Heart right ventricle (tissue), 16 donors: Measurements from ENCODE around the gene MAPK6. TPM values are rescaled to one million over a fixed set of nuclear protein-coding genes. Genes with fewer than 3 reads are reported as not detected.
A peak's percentile ranks its signal among the peaks of the same experiment; 100 is the strongest.
"Not testable (repeated sequence)": the region's sequence is repeated elsewhere in the genome, so short reads cannot be mapped to it uniquely, and the experiment has no call there.

ENCODE experiments used
- ATAC-seq, 8 donors: fragments of 200-7000 bp; cut with Tn5 transposase; one replicate each; pipeline ENCODE4 v1.9.1; 2020; ENCODE audit warnings: mild to moderate bottlenecking in 8 of 8, moderate library complexity in 8 of 8, moderate number of reproducible peaks in 1 of 8
- DNase-seq, 2 donors: peaks; one replicate each; pipeline ENCODE4 v3.0.0-alpha.2; 2020
- H3K27ac ChIP-seq, 10 donors: fragments of 200-600 bp; sonication (generic) in 2 of 10; one replicate each; pipeline versions ENCODE4 v1.5.0 to v1.8.0; 2020 to 2022; ENCODE audit warnings: mild to moderate bottlenecking in 3 of 10
- H3K27me3 ChIP-seq, 7 donors: fragments of 200-600 bp; one replicate each; pipeline ENCODE4 v1.8.0; 2021 to 2022; ENCODE audit warnings: mild to moderate bottlenecking in 2 of 7
- H3K36me3 ChIP-seq, 9 donors: fragments of 200-600 bp; sonication (generic) in 1 of 9; one replicate each; pipeline versions ENCODE4 v1.5.0 to v1.8.0; 2020 to 2022; ENCODE audit warnings: mild to moderate bottlenecking in 2 of 9
- H3K4me1 ChIP-seq, 9 donors: fragments of 200-600 bp; sonication (generic) in 1 of 9; one replicate each; pipeline versions ENCODE4 v1.5.0 to v1.8.0; 2020 to 2022; ENCODE audit warnings: mild to moderate bottlenecking in 4 of 9
- H3K4me3 ChIP-seq, 10 donors: fragments of 200-600 bp; sonication (generic) in 2 of 10; one replicate each; pipeline versions ENCODE4 v1.5.0 to v1.8.0; 2020 to 2022; ENCODE audit warnings: mild to moderate bottlenecking in 7 of 10, moderate library complexity in 2 of 10
- H3K9me3 ChIP-seq, 11 donors: fragments of 200-600 bp in 10 of 11; sonication (generic) in 2 of 11; one replicate each; pipeline versions ENCODE4 v1.5.0 to v1.8.0; 2013 to 2022; ENCODE audit warnings: mild to moderate bottlenecking in 2 of 11, control low read depth in 1 of 11, moderate library complexity in 1 of 11
- CTCF ChIP-seq, 9 donors: fragments of 200-600 bp; sonication (generic) in 2 of 9; IDR thresholded peaks; one replicate each; pipeline versions ENCODE4 v1.5.0 to v1.8.0; 2021 to 2022; ENCODE audit warnings: antibody characterized with exemption in 9 of 9, mild to moderate bottlenecking in 5 of 9, moderate library complexity in 1 of 9
- WGBS, 2 donors: extraction: QIAGEN DNeasy Blood & Tissue Kit; methylation state at CpG; one replicate each; pipeline ENCODE4 v1.1.7; 2013; ENCODE audit warnings: inconsistent platforms in 1 of 2; 5-methylcytosine and 5-hydroxymethylcytosine counted together
- intact Hi-C, 10 donors: fragments of 100-400 bp; cut with DNase I; formaldehyde crosslinking; loops; one replicate each; pipeline versions ENCODE4 v1.11.1 to v1.14.2; 2022
- polyA plus RNA-seq, 2 donors: library from polyadenylated mRNA; stranded (reverse); fragments of 200-250 nt; gene quantifications; one replicate each; pipeline ENCODE4 v1.2.3, GENCODE V29; 2013
- total RNA-seq, 10 donors: library from RNA; stranded (reverse); fragmentation: NEBNext Ultra II Directional in 3 of 10; extraction: Animal tissue kit (Norgen Biotek cat#: 25700) in 3 of 10; gene quantifications; one replicate each; pipeline versions ENCODE4 v1.2.1 to v1.2.4, GENCODE V29; 2021 to 2023
- donor health status: Arrhythmogenic right ventricular cardiomyopathy.
- donor health status: ischemic (EF 13 %, LVEDD 7.1; RV severe dilation, severe dysfunction).
- donor health status: healthy with polysubstance abuse.
- donor health status: DM: no; HTN: yes; CAD: no.
- donor health status: DM: no; HTN: no; CAD: no.
- donor health status: ischemic (EF 25% LVEDD 6.9; RV normal size, moderate dysfunction).
- donor health status: ischemic (EF 25% LVEDD 5.7; RV mildly dilated, moderate dysfunction).
- donor health status: healthy.
- donor health status: DM: yes; HTN: yes; CAD: no.
- donor health status: Ischemic cardiomyopathy.
- donor health status: ischemic (EF 35%, LVEDD 5.7; RV mildly dilated, moderate dysfunction).
- donor health status: nonischemic (EF 11% LVEDD 7.7; RV severe dilation, severe dysfunction).
- donor health status: DM: yes; HTN: yes; CAD: no.
- donor health status: PGD.
- donor health status: ischemic (EF 29% LVEDD 5.4; RV normal size, mild dysfunction).
- donor health status: nonischemic (EF 23%, LVEDD 6.1; RV moderate dilation, normal function).

Gene MAPK6
- total and polyA plus RNA-seq, 12 donors = 4.2 to 21.8 (median 17.9) TPM

GRCh38 chr15:52002351-52002750 is 16.7 kb upstream of the MAPK6 start:
- DNase-seq (no peak), ATAC-seq (peak in 5 of 8 donors; percentile 23 to 65 (median 44))
- intact Hi-C loops = no loop called here
- H3K27me3 ChIP-seq = no peaks in the 10 kb centered on the region
- no peak for TF ChIP-seq CTCF (IDR thresholded peaks at IDR 0.05)
- no peaks in the 10 kb centered on the region for H3K36me3 ChIP-seq
- no peak overlapping the region for H3K4me3 ChIP-seq
- H3K9me3 ChIP-seq = no peaks in the 10 kb centered on the region
- 52 to 65% methylated on average over 2 of the region's 2 CpGs for WGBS, 2 donors
- H3K27ac ChIP-seq = peak overlapping the region in 4 of 10 donors; percentile 3 to 27 (median 18)
- H3K4me1 ChIP-seq = peaks cover 6 to 35% (median 20%) of the 10 kb centered on the region in 9 donors

- H3K9me3 ChIP-seq, intact Hi-C loops, H3K4me3 ChIP-seq, DNase-seq, ATAC-seq, H3K27me3 ChIP-seq, H3K36me3 ChIP-seq: not testable (repeated sequence)
- 83 to 88% methylated on average over 7 of the region's 7 CpGs for WGBS, 2 donors
- peaks cover 6 to 43% (median 27%) of the 10 kb centered on the region in 9 donors for H3K4me1 ChIP-seq
- peak overlapping the region in 3 of 10 donors; percentile 13 to 27 (median 15) for H3K27ac ChIP-seq
Measured at GRCh38 chr15:52003089-52003488, 15.9 kb upstream of the MAPK6 start.

- intact Hi-C loops = no loop called here
- no peaks in the 10 kb centered on the region for H3K36me3 ChIP-seq
Measured at GRCh38 chr15:52003710-52004109, 15.3 kb upstream of the MAPK6 start.

GRCh38 chr15:52004806-52005205 is 14.2 kb upstream of the MAPK6 start:
- H3K9me3 ChIP-seq = no peaks in the 10 kb centered on the region
- H3K4me1 ChIP-seq = peaks cover 6 to 51% (median 29%) of the 10 kb centered on the region in 9 donors
- no peak overlapping the region for H3K27ac ChIP-seq
- no peak overlapping the region for H3K4me3 ChIP-seq
- no peak for DNase-seq
- TF ChIP-seq CTCF (IDR thresholded peaks at IDR 0.05) = no peak
- intact Hi-C loops = no loop called here
- H3K36me3 ChIP-seq = no peaks in the 10 kb centered on the region
- no peak for ATAC-seq
- no peaks in the 10 kb centered on the region for H3K27me3 ChIP-seq
- WGBS, 2 donors = 96 to 98% methylated on average over 6 of the region's 6 CpGs

More at GRCh38 chr15:52003710-52004109, 15.3 kb upstream of the MAPK6 start:
- no peaks in the 10 kb centered on the region for H3K27me3 ChIP-seq
- H3K4me1 ChIP-seq = peaks cover 6 to 46% (median 28%) of the 10 kb centered on the region in 9 donors
- ATAC-seq (no peak), DNase-seq (no peak)
- H3K9me3 ChIP-seq = no peaks in the 10 kb centered on the region
- TF ChIP-seq CTCF (IDR thresholded peaks at IDR 0.05) = no peak
- 81 to 91% methylated on average over 1 of the region's 1 CpG for WGBS, 2 donors
- no peak overlapping the region for H3K27ac ChIP-seq
- H3K4me3 ChIP-seq = no peak overlapping the region
